Measurements from ENCODE around the gene FBXW5. TPM values are rescaled to one million over a fixed set of nuclear protein-coding genes. Genes with fewer than 3 reads are reported as not detected.

Gene FBXW5
- total RNA-seq, 1 experiment from 2014 or later, result 72.6 TPM

DNA sequence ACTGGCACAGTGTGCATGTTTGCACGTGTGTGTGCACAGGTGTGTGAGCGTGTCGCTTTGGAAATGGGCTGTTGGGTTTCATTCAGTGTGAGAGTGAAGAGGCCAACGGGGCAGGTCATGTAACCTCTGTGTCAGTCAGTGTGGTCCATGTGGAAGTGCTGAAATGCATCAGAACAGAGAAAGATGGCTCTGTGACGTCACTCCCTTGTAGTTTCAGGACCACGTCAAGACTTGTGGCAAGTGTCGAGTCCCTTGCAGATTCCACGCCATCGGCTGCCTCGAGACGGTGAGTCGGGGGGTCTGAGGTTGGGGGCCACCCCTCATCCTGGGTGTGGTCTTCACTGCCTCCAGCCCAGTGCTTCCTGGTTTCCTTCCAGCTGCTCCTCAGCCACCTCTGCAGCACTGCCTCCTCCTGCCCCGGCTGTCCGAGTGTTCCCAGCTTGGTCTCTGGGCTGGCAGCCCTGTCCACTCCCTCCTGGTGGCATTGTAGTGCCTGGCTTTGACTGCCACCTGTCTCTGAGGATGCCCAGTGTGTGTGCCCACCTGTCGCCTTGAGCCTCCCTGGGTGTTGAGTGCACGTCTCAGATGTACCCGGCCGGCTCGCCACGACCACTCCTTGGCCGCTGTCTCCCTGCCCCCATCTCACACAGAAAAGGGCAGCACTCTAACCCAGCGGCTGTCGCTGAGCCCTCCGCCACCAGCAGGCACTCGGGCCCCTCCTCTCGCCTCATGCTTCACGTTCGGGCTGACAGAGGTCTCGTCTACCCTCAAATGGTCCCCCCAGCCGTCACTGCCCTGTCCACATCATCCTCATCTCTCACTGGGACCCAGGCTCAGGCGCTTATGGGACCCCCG, 28.0 kb downstream of the FBXW5 start:
- Histone ChIP-seq H3K27ac (ENCODE audit: low read length) (no peak overlapping the region), H3K4me3 (ENCODE audit: low read depth in 2 of 2, low read length in 2 of 2) (no peak overlapping the region), H3K4me1 (ENCODE audit: control insufficient read depth, insufficient read depth, low read length) (no peaks in the 10 kb centered on the region), H3K27me3 (ENCODE audit: control insufficient read depth, insufficient read depth, low read length) (no peaks in the 10 kb centered on the region), H3K36me3 (ENCODE audit: control insufficient read depth, insufficient read depth, low read length) (no peaks in the 10 kb centered on the region), H3K9me3 (ENCODE audit: control insufficient read depth, insufficient read depth, low read depth, low read length) (no peaks in the 10 kb centered on the region)
- BruUV-seq (replicated peaks), result no TSS peak
- CTCF ChIA-PET, result interaction anchor here (0.5 kb wide), 1 partner anchor 63 kb away, joined by 7 read pairs; no protein-coding TSS in a partner anchor
- TF ChIP-seq TCF7L2 (IDR thresholded peaks at IDR 0.05; ENCODE audit: low read depth, low read length) (no peak), CTCF (IDR thresholded peaks at IDR 0.05) (no peak)
- TF ChIP-seq, protein P1, sequence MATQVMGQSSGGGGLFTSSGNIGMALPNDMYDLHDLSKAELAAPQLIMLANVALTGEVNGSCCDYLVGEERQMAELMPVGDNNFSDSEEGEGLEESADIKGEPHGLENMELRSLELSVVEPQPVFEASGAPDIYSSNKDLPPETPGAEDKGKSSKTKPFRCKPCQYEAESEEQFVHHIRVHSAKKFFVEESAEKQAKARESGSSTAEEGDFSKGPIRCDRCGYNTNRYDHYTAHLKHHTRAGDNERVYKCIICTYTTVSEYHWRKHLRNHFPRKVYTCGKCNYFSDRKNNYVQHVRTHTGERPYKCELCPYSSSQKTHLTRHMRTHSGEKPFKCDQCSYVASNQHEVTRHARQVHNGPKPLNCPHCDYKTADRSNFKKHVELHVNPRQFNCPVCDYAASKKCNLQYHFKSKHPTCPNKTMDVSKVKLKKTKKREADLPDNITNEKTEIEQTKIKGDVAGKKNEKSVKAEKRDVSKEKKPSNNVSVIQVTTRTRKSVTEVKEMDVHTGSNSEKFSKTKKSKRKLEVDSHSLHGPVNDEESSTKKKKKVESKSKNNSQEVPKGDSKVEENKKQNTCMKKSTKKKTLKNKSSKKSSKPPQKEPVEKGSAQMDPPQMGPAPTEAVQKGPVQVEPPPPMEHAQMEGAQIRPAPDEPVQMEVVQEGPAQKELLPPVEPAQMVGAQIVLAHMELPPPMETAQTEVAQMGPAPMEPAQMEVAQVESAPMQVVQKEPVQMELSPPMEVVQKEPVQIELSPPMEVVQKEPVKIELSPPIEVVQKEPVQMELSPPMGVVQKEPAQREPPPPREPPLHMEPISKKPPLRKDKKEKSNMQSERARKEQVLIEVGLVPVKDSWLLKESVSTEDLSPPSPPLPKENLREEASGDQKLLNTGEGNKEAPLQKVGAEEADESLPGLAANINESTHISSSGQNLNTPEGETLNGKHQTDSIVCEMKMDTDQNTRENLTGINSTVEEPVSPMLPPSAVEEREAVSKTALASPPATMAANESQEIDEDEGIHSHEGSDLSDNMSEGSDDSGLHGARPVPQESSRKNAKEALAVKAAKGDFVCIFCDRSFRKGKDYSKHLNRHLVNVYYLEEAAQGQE (IDR thresholded peaks at IDR 0.05; ENCODE audit: insufficient read depth in 1 of 2, low read depth in 2 of 2, low read length in 1 of 2), result 0 out of 4 replicates have a peak, but pooled peaks of 1 of the 2 experiments have one; percentile 5
- in situ Hi-C loops (cut with HindIII; ENCODE audit: low pct_unique_long_range_greater_than_20kb, low sequenced_read_pairs) (no loop called here), intact Hi-C loops (cut with micrococcal nuclease; ENCODE audit: unreplicated experiment) (no loop called here)
- ATAC-seq (peak; percentile 42; the same call in 1 of the 2 replicates), DNase-seq (ENCODE audit: low read depth, low spot score) (no peak)
- POLR2A ChIA-PET, result no interaction called here

DNA sequence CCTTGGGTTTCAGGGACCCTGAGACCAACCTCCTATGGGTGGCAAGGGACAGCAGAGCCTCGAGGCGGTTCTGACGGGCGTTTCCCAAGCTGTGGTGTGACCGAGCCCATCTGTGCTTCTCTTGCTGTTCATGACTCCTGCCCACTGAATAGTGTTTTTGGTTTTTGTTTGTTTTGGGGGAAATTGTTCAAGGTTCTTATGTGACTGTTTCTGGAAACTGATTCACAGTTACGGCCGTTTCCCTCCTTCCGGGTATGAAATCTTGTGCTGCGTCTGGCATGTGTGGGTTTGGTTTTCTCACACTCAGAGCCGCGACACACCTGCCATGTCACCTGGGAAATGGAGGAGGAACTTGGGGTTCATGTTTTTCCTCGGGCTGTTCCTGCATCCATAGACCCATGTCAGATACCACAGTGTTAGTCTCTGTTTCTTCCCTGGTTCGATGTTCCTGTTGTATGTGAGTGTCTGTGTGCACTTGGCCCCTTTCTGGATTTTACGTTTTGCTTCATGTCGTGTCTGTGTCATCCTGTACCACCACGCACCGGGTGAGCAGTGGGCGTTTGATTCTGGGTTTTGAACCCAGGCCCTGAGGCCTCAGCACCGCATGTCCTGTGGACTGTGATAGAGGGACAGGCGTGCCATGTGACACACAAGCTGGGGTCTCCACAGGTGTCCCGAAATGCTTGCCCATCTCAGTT, 28.8 kb downstream of the FBXW5 start:
- Histone ChIP-seq H3K36me3 (ENCODE audit: control insufficient read depth, insufficient read depth, low read length) (no peaks in the 10 kb centered on the region), H3K27ac (ENCODE audit: low read length) (no peak overlapping the region), H3K27me3 (ENCODE audit: control insufficient read depth, insufficient read depth, low read length) (no peaks in the 10 kb centered on the region), H3K4me3 (ENCODE audit: low read depth in 2 of 2, low read length in 2 of 2) (no peak overlapping the region), H3K4me1 (ENCODE audit: control insufficient read depth, insufficient read depth, low read length) (no peaks in the 10 kb centered on the region), H3K9me3 (ENCODE audit: control insufficient read depth, insufficient read depth, low read depth, low read length) (no peaks in the 10 kb centered on the region)
- CTCF ChIA-PET, result interaction anchor here (0.5 kb wide), 1 partner anchor 63 kb away, joined by 7 read pairs; no protein-coding TSS in a partner anchor
- ATAC-seq (no peak), DNase-seq (ENCODE audit: low read depth, low spot score) (no peak)
- intact Hi-C loops (cut with micrococcal nuclease; ENCODE audit: unreplicated experiment), result no loop called here
- BruUV-seq (replicated peaks), result no TSS peak
- TF ChIP-seq SIN3A (IDR thresholded peaks at IDR 0.05; ENCODE audit: borderline replicate concordance, insufficient read depth, low read depth, low read length), result no peak
- TF ChIP-seq CTCF (IDR thresholded peaks at IDR 0.05), result no peak
- in situ Hi-C loops (cut with HindIII; ENCODE audit: low pct_unique_long_range_greater_than_20kb, low sequenced_read_pairs), result no loop called here
- POLR2A ChIA-PET, result no interaction called here
